IMR-90 (cell line): ENCODE measurements around the gene CD300LB. TPM values are rescaled to one million over a fixed set of nuclear protein-coding genes. Genes with fewer than 3 reads are reported as not detected.

Experiments
- ATAC-seq: fragments of 200-7000 bp; cut with Tn5 transposase; 2 replicates; pipeline ENCODE4 v1.9.1; 2020; ENCODE audit warnings: low read depth, mild to moderate bottlenecking, moderate library complexity
- BruUV-seq: library from RNA; stranded (reverse); fragments of 400-500 nt; replicated peaks from 2 replicates; lab custom pipeline; 2021; lab: Mats Ljungman, UMichigan
- CTCF ChIA-PET: fragments of 300-600 bp; formaldehyde crosslinking; extraction: SDS; loops from one replicate; lab custom pipeline; 2021; ENCODE audit warnings: antibody characterized with exemption; lab: Yijun Ruan, JAX
- POLR2A ChIA-PET: fragments of 300-600 bp; sonication (Branson Sonifier 250); formaldehyde crosslinking; loops from one replicate; lab custom pipeline; 2022; ENCODE audit warnings: antibody characterized with exemption; ENCODE audit not compliant: unreplicated experiment; lab: Charles Lee
- DNase-seq: peaks from one replicate; pipeline ENCODE4 v3.0.0; 2013
- H2AFZ ChIP-seq: replicated peaks from 2 replicates; pipeline ENCODE3; 2013; ENCODE audit warnings: low read length, mild to moderate bottlenecking; ENCODE audit not compliant: poor library complexity
- H2AK5ac ChIP-seq: 2 replicates; pipeline ENCODE4 v1.6.1; 2013; ENCODE audit warnings: low read depth, low read length, inconsistent platforms
- H2AK9ac ChIP-seq: replicated peaks from 2 replicates; pipeline ENCODE3; 2013; ENCODE audit warnings: mild to moderate bottlenecking, low read depth, low read length, moderate library complexity; ENCODE audit not compliant: poor library complexity
- H2BK120ac ChIP-seq: 2 replicates; pipeline ENCODE4 v1.6.1; 2013; ENCODE audit warnings: low read depth, low read length, inconsistent platforms
- H2BK15ac ChIP-seq: 3 replicates; pipeline ENCODE4 v1.6.1; 2013; ENCODE audit warnings: low read depth, low read length, inconsistent platforms
- H2BK20ac ChIP-seq: 2 replicates; pipeline ENCODE4 v1.6.1; 2013; ENCODE audit warnings: low read depth, mild to moderate bottlenecking, inconsistent platforms, low read length, moderate library complexity
- H2BK5ac ChIP-seq: 2 replicates; pipeline ENCODE4 v1.6.1; 2013; ENCODE audit warnings: mild to moderate bottlenecking, low read depth, low read length, inconsistent platforms; ENCODE audit not compliant: poor library complexity, severe bottlenecking
- H3K14ac ChIP-seq: replicated peaks from 2 replicates; pipeline ENCODE4 v1.6.1; 2013; ENCODE audit warnings: low read depth, low read length, inconsistent platforms
- H3K18ac ChIP-seq: 2 replicates; pipeline ENCODE4 v1.6.1; 2013; ENCODE audit warnings: low read depth, low read length, control low read depth
- H3K23ac ChIP-seq: 2 replicates; pipeline ENCODE4 v1.6.1; 2013; ENCODE audit warnings: low read depth, low read length, inconsistent platforms
- H3K27ac ChIP-seq: 2 replicates; pipeline ENCODE4 v1.5.1; 2013; ENCODE audit warnings: mild to moderate bottlenecking, control low read depth, low read length; ENCODE audit not compliant: insufficient read depth
- H3K27me3 ChIP-seq: 2 replicates; pipeline ENCODE4 v1.6.1; 2013; ENCODE audit warnings: low read length; ENCODE audit not compliant: control insufficient read depth, insufficient read depth
- H3K36me3 ChIP-seq: 2 replicates; pipeline ENCODE4 v1.6.1; 2013; ENCODE audit warnings: low read length, mixed read lengths; ENCODE audit not compliant: control insufficient read depth, insufficient read depth
- H3K4ac ChIP-seq: 2 replicates; pipeline ENCODE4 v1.6.1; 2013; ENCODE audit warnings: low read depth, low read length, inconsistent platforms
- H3K4me1 ChIP-seq: 2 replicates; pipeline ENCODE4 v1.6.1; 2013; ENCODE audit warnings: low read length, mixed read lengths; ENCODE audit not compliant: control insufficient read depth, insufficient read depth
- H3K4me2 ChIP-seq: 2 replicates; pipeline ENCODE4 v1.6.1; 2013; ENCODE audit warnings: low read depth, mild to moderate bottlenecking, control low read depth, low read length, moderate library complexity
- H3K4me3 ChIP-seq: 2 replicates; pipeline ENCODE4 v1.5.1; 2013; ENCODE audit warnings: low read depth, mild to moderate bottlenecking, control low read depth, low read length, moderate library complexity; ENCODE audit not compliant: insufficient read depth
- H3K56ac ChIP-seq: 2 replicates; pipeline ENCODE4 v1.6.1; 2013; ENCODE audit warnings: low read length, inconsistent platforms; ENCODE audit not compliant: insufficient read depth; ENCODE audit errors: extremely low read depth
- H3K79me1 ChIP-seq, 2 experiments: 2 replicates each; pipeline ENCODE4 v1.6.1; 2013; ENCODE audit warnings: low read length in 2 of 2, inconsistent platforms in 1 of 2, low read depth in 1 of 2
- H3K9ac ChIP-seq: 2 replicates; pipeline ENCODE4 v1.6.1; 2013; ENCODE audit warnings: low read depth, low read length, control low read depth
- H3K9me1 ChIP-seq: 2 replicates; pipeline ENCODE4 v1.6.1; 2013; ENCODE audit warnings: low read length, inconsistent platforms; ENCODE audit not compliant: insufficient read depth
- H3K9me3 ChIP-seq: 2 replicates; pipeline ENCODE4 v1.6.1; 2013; ENCODE audit warnings: low read length; ENCODE audit not compliant: control insufficient read depth, insufficient read depth
- H4K20me1 ChIP-seq: 2 replicates; pipeline ENCODE4 v1.6.1; 2013; ENCODE audit warnings: low read length, inconsistent platforms; ENCODE audit not compliant: insufficient read depth
- H4K5ac ChIP-seq: 2 replicates; pipeline ENCODE4 v1.6.1; 2013; ENCODE audit warnings: mild to moderate bottlenecking, low read depth, low read length, control low read depth
- H4K8ac ChIP-seq, 2 experiments: 2 replicates each; pipeline ENCODE4 v1.6.1; 2013; ENCODE audit warnings: low read depth in 2 of 2, low read length in 2 of 2, control low read depth in 1 of 2, inconsistent platforms in 1 of 2
- H4K91ac ChIP-seq: 2 replicates; pipeline ENCODE4 v1.6.1; 2013; ENCODE audit warnings: low read depth, low read length, inconsistent platforms; ENCODE audit not compliant: insufficient read depth
- MXI1 ChIP-seq: IDR thresholded peaks from 2 replicates; pipeline ENCODE4 v1.6.1; 2012; ENCODE audit warnings: low read depth, mild to moderate bottlenecking, low read length, moderate library complexity, borderline replicate concordance
- RCOR1 ChIP-seq: IDR thresholded peaks from 2 replicates; pipeline ENCODE4 v1.6.1; 2012; ENCODE audit warnings: mild to moderate bottlenecking, low read length, improper control_type of control experiment; ENCODE audit not compliant: insufficient replicate concordance
- WGBS, 2 experiments: methylation state at CpG; one replicate each; pipeline versions ENCODE4 v1.1.5 to v1.1.7; 2013; ENCODE audit warnings: missing lambda C conversion rate in 2 of 2; ENCODE audit not compliant: insufficient read length in 1 of 2; ENCODE audit errors: extremely low coverage in 2 of 2; 5-methylcytosine and 5-hydroxymethylcytosine counted together
- dilution Hi-C: fragments of 300-500 bp; cut with HindIII; formaldehyde crosslinking; loops from one replicate; pipeline ENCODE4 v1.14.3; 2018; ENCODE audit warnings: low sequenced_read_pairs; ENCODE audit not compliant: unreplicated experiment
- in situ Hi-C: fragments of 300-500 bp; cut with MboI; formaldehyde crosslinking; loops from 3 replicates; pipeline ENCODE4 v1.14.3; 2019; ENCODE audit warnings: low sequenced_read_pairs, inconsistent platforms, mixed read lengths
- intact Hi-C: fragments of 100-400 bp; cut with micrococcal nuclease; formaldehyde crosslinking; loops from 2 replicates; pipeline ENCODE4 v1.10.0; 2022
- polyA plus RNA-seq, 3 experiments: library from polyadenylated mRNA; depleted of rRNA; stranded (reverse); fragments of >200 nt; gene quantifications; 2 replicates each; pipeline ENCODE4 v1.2.3, GENCODE V29; 2012; ENCODE audit warnings: low replicate concordance in 1 of 3
- total RNA-seq: library from RNA; depleted of rRNA; stranded (reverse); fragments of >200 nt; gene quantifications from 2 replicates; pipeline ENCODE4 v1.2.3, GENCODE V29; 2012
- TF ChIP-seq, protein P1 (sequence below): fragments of 150-350 bp; IDR thresholded peaks from 2 replicates; pipeline ENCODE4 v1.6.1; 2016; ENCODE audit warnings: low read depth, mild to moderate bottlenecking, low read length, moderate library complexity, borderline replicate concordance

The CD300LB gene
- total and polyA plus RNA-seq, 2 of the 4 experiments (the other 2 are of a cell fraction), result not detected

DNA sequence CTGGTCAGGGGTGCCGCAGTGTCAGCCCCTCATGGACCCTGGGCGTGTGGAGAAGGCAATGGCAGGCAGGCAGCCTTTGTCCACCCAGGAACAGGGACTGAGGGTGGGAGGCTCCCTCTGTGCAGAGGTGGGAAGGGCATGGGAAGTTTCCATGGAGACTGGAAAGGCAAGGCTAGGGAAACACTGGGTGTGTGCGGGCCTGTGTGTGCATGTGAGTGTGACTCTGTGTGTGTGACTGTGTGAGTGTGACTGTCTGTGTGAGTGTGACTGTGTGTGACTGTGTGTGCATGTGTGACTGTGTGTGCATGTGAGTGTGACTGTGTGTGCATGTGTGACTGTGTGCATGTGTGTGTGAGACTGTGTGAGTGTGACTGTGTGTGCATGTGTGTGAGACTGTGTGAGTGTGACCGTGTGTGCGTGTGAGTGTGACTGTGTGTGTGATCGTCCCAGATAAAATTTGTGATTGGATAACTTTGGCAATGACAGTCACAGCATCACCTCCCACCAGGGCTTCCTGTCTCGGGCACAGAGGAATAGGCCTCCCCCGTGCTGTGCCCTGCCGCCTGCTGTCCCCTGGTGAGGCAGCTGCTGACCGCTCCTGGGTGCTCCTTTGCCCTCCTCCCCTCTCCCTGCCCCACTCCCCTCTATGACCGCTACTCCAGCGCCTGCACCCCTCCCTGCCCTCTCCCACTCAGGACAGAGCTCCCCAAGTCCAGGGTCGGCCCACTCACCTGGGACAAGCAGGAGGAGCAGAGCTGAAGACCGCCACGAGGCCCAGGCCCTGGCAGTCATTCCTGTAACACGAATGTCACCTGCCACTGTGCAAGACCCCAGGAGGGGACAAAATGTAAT is 13.9 kb upstream of the CD300LB start:
- no peak overlapping the region for H3K27ac ChIP-seq
- no peak overlapping the region for H2BK15ac ChIP-seq
- H2BK5ac ChIP-seq, result no peak overlapping the region
- no peak overlapping the region for H2AK5ac ChIP-seq
- intact Hi-C loops (no loop called here), in situ Hi-C loops (no loop called here), dilution Hi-C loops (no loop called here)
- no peak overlapping the region for H4K91ac ChIP-seq
- no peak overlapping the region for H3K9ac ChIP-seq
- H3K56ac ChIP-seq, result no peak overlapping the region
- H4K8ac ChIP-seq, result no peak overlapping the region
- H4K5ac ChIP-seq, result no peak overlapping the region
- no peaks in the 10 kb centered on the region for H3K36me3 ChIP-seq
- no peak overlapping the region for H3K4ac ChIP-seq
- CTCF ChIA-PET, result no interaction called here
- no peaks in the 10 kb centered on the region for H3K4me1 ChIP-seq
- ATAC-seq, result no peak
- no peak overlapping the region for H2BK20ac ChIP-seq
- WGBS, 2 experiments, result 57% methylated on average over 3 of the region's 16 CpGs; no CpG with 5 or more reads in 1 of the 2 experiments
- H3K4me2 ChIP-seq, result no peak overlapping the region
- H2AK9ac ChIP-seq, result no peak overlapping the region
- no peaks in the 10 kb centered on the region for H3K27me3 ChIP-seq
- no peak overlapping the region for H2AFZ ChIP-seq
- H3K9me3 ChIP-seq, result peaks cover 45% of the 10 kb centered on the region
- H2BK120ac ChIP-seq, result no peak overlapping the region
- no peak overlapping the region for H3K23ac ChIP-seq
- H3K79me1 ChIP-seq, result no peaks in the 10 kb centered on the region
- TF ChIP-seq RCOR1, result no peak
- TF ChIP-seq MXI1, result no peak
- TF ChIP-seq, protein P1, sequence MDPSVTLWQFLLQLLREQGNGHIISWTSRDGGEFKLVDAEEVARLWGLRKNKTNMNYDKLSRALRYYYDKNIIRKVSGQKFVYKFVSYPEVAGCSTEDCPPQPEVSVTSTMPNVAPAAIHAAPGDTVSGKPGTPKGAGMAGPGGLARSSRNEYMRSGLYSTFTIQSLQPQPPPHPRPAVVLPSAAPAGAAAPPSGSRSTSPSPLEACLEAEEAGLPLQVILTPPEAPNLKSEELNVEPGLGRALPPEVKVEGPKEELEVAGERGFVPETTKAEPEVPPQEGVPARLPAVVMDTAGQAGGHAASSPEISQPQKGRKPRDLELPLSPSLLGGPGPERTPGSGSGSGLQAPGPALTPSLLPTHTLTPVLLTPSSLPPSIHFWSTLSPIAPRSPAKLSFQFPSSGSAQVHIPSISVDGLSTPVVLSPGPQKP, result no peak
- no peak overlapping the region for H3K18ac ChIP-seq
- POLR2A ChIA-PET, result no interaction called here
- no TSS peak for BruUV-seq
- no peak overlapping the region for H3K4me3 ChIP-seq
- no peak for DNase-seq
- no peaks in the 10 kb centered on the region for H3K9me1 ChIP-seq
- H3K14ac ChIP-seq, result no peak overlapping the region
- no peaks in the 10 kb centered on the region for H4K20me1 ChIP-seq
